Neural crest cell (in vitro differentiated cells): ENCODE results near the gene CTSE. TPM values are rescaled to one million over a fixed set of nuclear protein-coding genes. Genes with fewer than 3 reads are reported as not detected.
"Not testable (repeated sequence)": the region's sequence is repeated elsewhere in the genome, so short reads cannot be mapped to it uniquely, and the experiment has no call there.

Experiments
- DNase-seq: peaks from one replicate; pipeline ENCODE4 v3.0.0; 2021; ENCODE audit warnings: low read depth, mixed read lengths, low spot score
- H3K27ac Mint-ChIP-seq: one replicate; pipeline ENCODE4 v1.8.0; 2021; ENCODE audit warnings: mild to moderate bottlenecking, mixed read lengths; ENCODE audit not compliant: unreplicated experiment
- H3K27me3 Mint-ChIP-seq: 2 replicates; pipeline ENCODE4 v1.8.0; 2021; ENCODE audit warnings: low read depth, mild to moderate bottlenecking, mixed read lengths
- H3K36me3 Mint-ChIP-seq: 2 replicates; pipeline ENCODE4 v1.8.0; 2021; ENCODE audit warnings: low read depth, mild to moderate bottlenecking, mixed read lengths
- H3K4me1 Mint-ChIP-seq: 2 replicates; pipeline ENCODE4 v1.8.0; 2021; ENCODE audit warnings: mixed read lengths
- H3K4me3 Mint-ChIP-seq: one replicate; pipeline ENCODE4 v1.8.0; 2021; ENCODE audit warnings: mild to moderate bottlenecking, mixed read lengths
- H3K9me3 Mint-ChIP-seq: 2 replicates; pipeline ENCODE4 v1.8.0; 2021; ENCODE audit warnings: mixed read lengths
- CTCF ChIP-seq: fragments of 200-600 bp; sonication (generic); conservative IDR thresholded peaks from 2 replicates; pipeline ENCODE4 v1.5.0; 2021; ENCODE audit warnings: antibody characterized with exemption, mild to moderate bottlenecking
- total RNA-seq: library from RNA; stranded (reverse); gene quantifications from 2 replicates; pipeline ENCODE4 v1.2.1, GENCODE V29; 2021

Gene CTSE
- total RNA-seq, 1 donor from 2014 or later = not detected

DNA sequence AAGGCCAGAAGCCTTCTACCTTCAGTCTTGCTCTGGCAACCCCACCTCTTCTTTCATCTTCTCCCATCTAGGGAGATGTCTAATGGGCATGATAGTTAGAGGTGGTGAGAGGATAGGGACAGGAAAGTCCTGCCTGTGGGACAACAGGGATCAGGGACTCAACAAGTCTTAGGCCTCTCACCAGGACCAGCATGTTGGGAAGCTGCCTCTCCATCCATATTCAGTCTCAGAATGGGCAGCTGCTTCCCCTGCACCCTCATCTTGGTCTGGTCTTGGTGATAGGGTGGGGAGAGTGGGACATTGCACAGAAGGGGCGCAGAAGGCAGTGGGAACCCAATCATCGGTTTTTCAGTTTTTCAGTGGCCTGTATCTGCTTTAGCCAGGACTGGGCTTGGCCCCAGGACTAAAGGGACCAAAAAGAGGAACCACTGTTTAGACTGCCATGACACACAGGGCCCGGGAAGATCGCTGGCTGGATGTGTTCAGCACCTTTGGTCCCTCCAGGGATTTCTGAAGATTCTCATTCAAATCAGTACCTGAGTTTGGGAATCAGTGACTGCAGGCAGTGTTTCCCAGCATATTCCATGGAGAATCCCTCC is 42.0 kb upstream of the CTSE start:
- H3K9me3 Mint-ChIP-seq = peaks cover 5% of the 10 kb centered on the region
- no peak for TF ChIP-seq CTCF
- no peak for DNase-seq
- no peaks in the 10 kb centered on the region for H3K27me3 Mint-ChIP-seq
- no peak overlapping the region for H3K27ac Mint-ChIP-seq
- no peak overlapping the region for H3K4me3 Mint-ChIP-seq
- H3K4me1 Mint-ChIP-seq = no peaks in the 10 kb centered on the region
- H3K36me3 Mint-ChIP-seq = peaks cover 6% of the 10 kb centered on the region

DNA sequence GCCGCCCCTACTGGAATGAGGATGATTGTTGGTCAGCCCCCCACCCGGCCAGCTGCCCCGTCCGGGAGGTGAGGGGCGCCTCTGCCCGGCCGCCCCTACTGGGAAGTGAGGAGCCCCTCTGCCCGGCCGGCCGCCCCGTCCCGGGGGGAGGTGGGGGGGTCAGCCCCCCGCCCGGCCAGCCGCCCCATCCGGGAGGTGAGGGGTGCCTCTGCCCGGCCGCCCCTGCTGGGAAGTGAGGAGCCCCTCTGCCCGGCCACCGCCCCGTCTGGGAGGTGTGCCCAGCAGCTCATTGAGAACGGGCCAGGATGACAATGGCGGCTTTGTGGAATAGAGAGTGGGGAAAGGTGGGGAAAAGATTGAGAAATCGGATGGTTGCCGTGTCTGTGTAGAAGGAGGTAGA is 40.8 kb upstream of the CTSE start:
- not testable (repeated sequence) for H3K27me3 Mint-ChIP-seq, H3K4me3 Mint-ChIP-seq, DNase-seq, H3K4me1 Mint-ChIP-seq, H3K9me3 Mint-ChIP-seq, H3K36me3 Mint-ChIP-seq, H3K27ac Mint-ChIP-seq

DNA sequence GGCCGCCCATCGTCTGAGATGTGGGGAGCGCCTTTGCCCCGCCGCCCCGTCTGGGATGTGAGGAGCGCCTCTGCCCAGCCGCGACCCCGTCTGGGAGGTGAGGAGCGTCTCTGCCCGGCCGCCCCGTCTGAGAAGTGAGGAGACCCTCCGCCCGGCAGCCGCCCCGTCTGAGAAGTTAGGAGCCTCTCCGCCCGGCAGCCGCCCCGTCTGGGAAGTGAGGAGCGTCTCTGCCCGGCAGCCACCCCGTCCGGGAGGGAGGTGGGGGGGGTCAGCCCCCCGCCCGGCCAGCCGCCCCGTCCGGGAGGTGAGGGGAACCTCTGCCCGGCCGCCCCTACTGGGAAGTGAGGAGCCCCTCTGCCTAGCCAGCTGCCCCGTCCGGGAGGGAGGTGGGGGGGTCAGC is 40.3 kb upstream of the CTSE start:
- not testable (repeated sequence) for H3K4me1 Mint-ChIP-seq, H3K36me3 Mint-ChIP-seq, H3K9me3 Mint-ChIP-seq, DNase-seq, H3K4me3 Mint-ChIP-seq, H3K27ac Mint-ChIP-seq, H3K27me3 Mint-ChIP-seq

DNA sequence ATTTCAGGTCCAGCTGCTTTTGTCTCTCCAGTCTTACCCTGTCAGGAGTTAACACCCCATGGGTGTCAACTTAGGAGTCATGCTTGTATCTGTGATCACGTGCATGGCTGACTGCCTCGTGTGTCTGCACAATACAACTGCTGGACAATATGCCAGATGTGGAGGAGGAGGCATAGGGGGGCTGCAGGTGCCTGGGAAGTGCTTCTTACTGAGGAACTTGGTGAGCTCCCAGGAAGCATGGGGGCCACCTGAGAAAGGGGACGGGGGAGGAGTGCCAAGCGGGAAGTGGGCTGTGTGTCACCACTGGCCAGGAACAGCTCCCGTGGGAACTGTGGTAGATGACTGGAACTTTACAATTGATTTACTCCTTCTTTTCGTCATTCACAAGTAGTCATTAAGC is 38.8 kb upstream of the CTSE start:
- Mint-ChIP-seq H3K36me3 (peaks cover 8% of the 10 kb centered on the region), H3K9me3 (peaks cover 5% of the 10 kb centered on the region), H3K4me1 (peaks cover 15% of the 10 kb centered on the region), H3K27me3 (no peaks in the 10 kb centered on the region), H3K4me3 (no peak overlapping the region), H3K27ac (no peak overlapping the region)
- no peak for TF ChIP-seq CTCF
- no peak for DNase-seq

- Mint-ChIP-seq H3K27me3 (no peaks in the 10 kb centered on the region), H3K4me1 (peaks cover 18% of the 10 kb centered on the region), H3K4me3 (no peak overlapping the region), H3K36me3 (peaks cover 10% of the 10 kb centered on the region), H3K9me3 (peaks cover 5% of the 10 kb centered on the region), H3K27ac (no peak overlapping the region)
- no peak for TF ChIP-seq CTCF
- no peak for DNase-seq
Observed at GRCh38 chr1:206060844-206061243, 37.1 kb upstream of the CTSE start.

GRCh38 chr1:206059355-206059915 is 35.7 kb upstream of the CTSE start:
- no peak overlapping the region for H3K27ac Mint-ChIP-seq
- no peak overlapping the region for H3K4me3 Mint-ChIP-seq
- peaks cover 27% of the 10 kb centered on the region for H3K4me1 Mint-ChIP-seq
- peaks cover 10% of the 10 kb centered on the region for H3K36me3 Mint-ChIP-seq
- peaks cover 5% of the 10 kb centered on the region for H3K9me3 Mint-ChIP-seq
- DNase-seq = no peak
- no peaks in the 10 kb centered on the region for H3K27me3 Mint-ChIP-seq
- no peak for TF ChIP-seq CTCF
